ENCODE results near the gene MYBL2.
"Not testable (repeated sequence)": the region's sequence is repeated elsewhere in the genome, so short reads cannot be mapped to it uniquely, and the experiment has no call there.

Gene MYBL2

DNA sequence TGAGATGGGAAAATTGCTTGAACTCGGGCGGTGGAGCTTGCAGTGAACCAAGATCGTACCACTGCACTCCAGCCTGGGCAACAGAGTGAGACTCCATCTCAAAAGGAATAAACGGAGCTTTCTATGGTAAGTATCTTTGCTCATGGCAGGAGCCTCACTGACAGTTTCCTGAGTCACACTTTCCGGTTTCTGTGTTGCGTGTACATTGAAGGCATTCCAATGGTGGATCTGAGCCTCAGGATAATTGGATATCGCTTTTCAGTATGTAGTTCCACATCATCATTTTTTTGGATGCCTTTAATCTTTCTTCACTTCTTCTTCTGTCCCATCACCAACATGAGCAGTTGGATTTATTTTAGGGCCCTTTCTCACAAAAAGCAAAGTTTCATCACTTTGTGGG, 88.5 kb downstream of the MYBL2 start:
- DNase-seq = no peak

DNA sequence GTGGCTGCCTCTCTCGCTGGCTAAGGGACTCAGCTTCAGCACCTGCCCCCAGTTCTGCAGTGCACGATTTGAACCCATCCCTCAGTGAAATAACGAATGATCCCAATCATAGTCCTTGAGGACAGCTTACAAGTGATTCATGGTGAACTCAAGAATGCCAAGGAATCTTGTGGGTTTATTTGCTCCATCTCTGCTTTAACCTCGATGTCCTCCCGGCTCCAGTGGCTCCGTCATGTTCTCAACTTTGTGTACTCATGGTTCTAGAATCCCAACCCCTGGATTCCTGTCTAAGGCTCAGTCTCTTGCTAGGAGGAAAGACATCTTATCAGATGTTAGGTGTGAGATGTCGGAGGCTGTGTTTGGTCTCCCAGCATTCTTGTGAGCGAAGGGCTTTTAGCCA, 88.9 kb downstream of the MYBL2 start:
- DNase-seq = no peak

DNA sequence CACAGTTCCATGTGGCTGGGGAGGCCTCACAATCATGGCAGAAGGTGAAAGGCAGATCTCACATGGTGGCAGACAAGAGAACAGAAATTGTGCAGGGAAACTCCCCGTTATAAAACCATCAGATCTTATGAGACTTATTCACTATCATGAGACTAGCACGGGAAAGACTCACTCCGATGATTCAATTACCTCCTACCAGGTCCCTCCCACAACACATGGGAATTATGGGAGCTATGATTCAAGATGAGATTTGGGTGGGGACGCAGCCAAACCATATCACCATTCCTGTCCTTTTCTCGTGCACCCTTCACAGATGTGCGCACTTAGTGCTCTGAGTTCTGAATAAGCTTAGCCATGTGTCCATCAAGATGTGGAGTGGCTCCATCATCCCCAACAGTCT, 91.0 kb downstream of the MYBL2 start:
- not testable (repeated sequence) for DNase-seq

DNA sequence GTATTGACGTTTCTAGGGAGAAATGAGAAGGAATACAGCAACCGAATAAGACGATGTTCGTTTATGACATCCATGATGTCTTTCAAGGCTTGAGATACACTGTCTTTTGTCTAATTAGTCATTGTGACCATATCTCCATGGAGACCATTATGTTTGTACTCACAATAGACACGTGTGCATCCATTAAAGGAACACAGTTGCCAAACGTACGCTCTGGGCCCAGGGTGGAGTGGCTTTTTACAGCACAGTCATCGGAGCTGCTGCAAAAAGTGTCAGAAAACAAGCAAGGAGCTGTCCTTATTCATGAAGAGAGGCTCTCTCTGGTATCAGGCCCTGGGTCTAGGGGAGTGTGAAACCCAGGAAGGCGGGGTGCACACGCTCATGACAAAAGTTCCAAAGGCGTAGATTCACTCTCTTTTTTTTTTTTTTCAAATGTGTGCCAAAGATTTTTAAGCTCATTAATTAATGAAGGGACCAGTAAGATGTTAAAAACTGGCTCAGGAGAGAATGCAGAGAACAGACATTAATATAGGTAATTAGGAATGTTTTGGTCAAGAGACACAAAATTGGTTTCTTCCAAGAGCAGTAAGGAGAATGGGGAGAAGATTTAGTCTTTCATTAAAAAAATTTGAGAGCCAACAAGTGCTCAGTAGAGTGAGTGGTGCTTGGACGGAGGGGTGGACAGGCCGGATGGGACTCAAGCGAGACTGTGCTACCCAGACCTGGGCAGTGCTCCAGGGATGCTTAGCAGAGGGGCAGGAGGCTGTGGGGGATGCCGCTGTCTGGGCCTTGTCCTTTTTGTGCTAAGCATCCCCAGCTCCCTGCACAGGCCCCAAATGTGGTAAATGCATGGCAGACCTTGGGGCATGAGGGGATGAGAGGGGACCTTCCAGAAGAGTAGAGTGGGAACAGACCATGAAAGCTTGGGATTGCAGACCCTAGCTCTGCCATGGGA, 94.7 kb downstream of the MYBL2 start:
- DNase-seq = peak; percentile 59

DNA sequence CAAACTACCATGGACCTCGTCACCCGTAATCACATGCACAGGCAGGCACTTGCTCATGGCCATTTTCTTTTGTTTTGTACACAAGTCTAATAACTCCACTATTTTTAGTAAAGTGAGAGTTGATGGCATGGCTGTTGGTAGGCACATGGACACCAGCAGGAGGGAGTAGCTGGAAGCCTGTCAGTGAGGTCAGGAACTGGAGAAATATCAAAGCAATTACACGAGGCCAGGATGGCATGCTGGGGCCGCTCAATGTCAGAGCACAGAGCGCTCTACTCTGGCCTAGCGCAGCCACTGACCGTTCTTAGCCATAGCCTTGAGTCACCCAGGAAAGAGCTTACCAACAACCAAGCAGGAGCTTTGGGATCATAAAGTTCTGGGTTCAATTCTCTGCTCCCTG, 96.0 kb downstream of the MYBL2 start:
- DNase-seq = no peak

DNA sequence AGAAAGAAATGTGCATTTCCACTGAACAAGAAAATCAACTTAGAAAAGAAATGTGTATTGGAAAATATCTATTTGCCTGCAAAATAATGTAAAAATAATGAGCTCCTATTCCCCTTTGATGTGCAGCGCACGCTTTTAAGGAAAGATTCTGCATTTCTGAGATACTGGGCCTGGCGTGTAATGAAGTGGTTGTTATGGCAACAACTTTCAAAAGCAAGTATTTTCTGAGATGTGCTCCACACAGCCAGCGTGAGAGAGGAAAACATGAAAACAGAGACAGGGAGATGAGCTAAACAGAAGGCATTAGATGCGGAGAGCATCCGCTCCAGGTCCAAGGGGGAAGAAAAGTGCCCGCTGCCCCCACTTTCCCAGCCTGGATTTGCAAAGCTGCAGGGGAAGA, 99.0 kb downstream of the MYBL2 start:
- no peak for DNase-seq
